Muscle of leg (tissue), 11 donors: ENCODE data around the gene ASXL3. TPM values are rescaled to one million over a fixed set of nuclear protein-coding genes. Genes with fewer than 3 reads are reported as not detected.

ENCODE experiments used
- DNase-seq: peaks from one replicate; pipeline ENCODE4 v3.0.0; 2013
- H3K27ac ChIP-seq: one replicate; pipeline ENCODE4 v1.5.1; 2013; ENCODE audit warnings: mild to moderate bottlenecking, low read length, control low read depth
- H3K27me3 ChIP-seq: one replicate; pipeline ENCODE4 v1.6.1; 2013; ENCODE audit warnings: low read length; ENCODE audit not compliant: control insufficient read depth, insufficient read depth
- H3K36me3 ChIP-seq: one replicate; pipeline ENCODE4 v1.6.1; 2013; ENCODE audit warnings: low read length; ENCODE audit not compliant: control insufficient read depth, insufficient read depth
- H3K4me1 ChIP-seq: one replicate; pipeline ENCODE4 v1.6.1; 2013; ENCODE audit warnings: low read length; ENCODE audit not compliant: control insufficient read depth, insufficient read depth
- H3K4me3 ChIP-seq: one replicate; pipeline ENCODE4 v1.5.1; 2013; ENCODE audit warnings: low read length, control low read depth
- H3K9me3 ChIP-seq: replicated peaks from 2 replicates; pipeline ENCODE4 v1.6.1; 2013; ENCODE audit warnings: low read depth, low read length; ENCODE audit not compliant: control insufficient read depth
- WGBS: methylation state at CpG from one replicate; pipeline ENCODE4 v1.1.5; 2013; ENCODE audit warnings: missing lambda C conversion rate; ENCODE audit not compliant: insufficient coverage; 5-methylcytosine and 5-hydroxymethylcytosine counted together
- polyA plus RNA-seq, 8 donors: library from polyadenylated mRNA; unstranded; fragments of 120-200 nt; gene quantifications; one replicate each; pipeline versions ENCODE4 v1.2.1 to v1.2.3, GENCODE V29; 2013; ENCODE audit warnings: inconsistent platforms in 1 of 8, low replicate concordance in 1 of 8; ENCODE audit not compliant: insufficient read length in 8 of 8, insufficient read depth in 1 of 8
- total RNA-seq: library from RNA; stranded (reverse); fragments of 120-200 nt; gene quantifications from one replicate; pipeline ENCODE4 v1.2.4, GENCODE V29; 2013

Gene ASXL3
- total and polyA plus RNA-seq, 9 donors, result 3.1 to 8.2 (median 4.0) TPM

DNA sequence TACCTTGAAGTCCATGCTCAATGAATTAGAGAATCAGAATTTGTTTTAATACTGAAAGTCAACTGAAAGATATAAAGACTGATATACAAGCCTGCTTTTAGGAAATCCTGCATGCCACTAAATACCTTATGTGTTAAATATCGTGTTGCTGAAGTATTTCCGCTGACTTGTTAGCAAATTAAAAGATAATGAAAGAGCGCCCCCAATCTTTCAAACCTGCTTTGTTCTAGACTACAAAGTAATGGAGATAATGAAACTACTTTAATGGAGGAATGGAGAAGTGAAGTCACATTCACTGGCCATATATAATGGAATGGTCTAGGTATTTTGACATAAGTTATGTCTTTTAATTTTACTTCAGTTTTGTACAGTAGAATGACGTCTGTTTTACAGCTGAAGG, 95.7 kb downstream of the ASXL3 start:
- Histone ChIP-seq H3K36me3 (peaks cover 2% of the 10 kb centered on the region), H3K27ac (no peak overlapping the region), H3K9me3 (no peaks in the 10 kb centered on the region), H3K27me3 (no peaks in the 10 kb centered on the region), H3K4me1 (no peaks in the 10 kb centered on the region), H3K4me3 (no peak overlapping the region)
- no CpG with 5 or more reads among the region's 4 CpGs for WGBS
- DNase-seq, result no peak

DNA sequence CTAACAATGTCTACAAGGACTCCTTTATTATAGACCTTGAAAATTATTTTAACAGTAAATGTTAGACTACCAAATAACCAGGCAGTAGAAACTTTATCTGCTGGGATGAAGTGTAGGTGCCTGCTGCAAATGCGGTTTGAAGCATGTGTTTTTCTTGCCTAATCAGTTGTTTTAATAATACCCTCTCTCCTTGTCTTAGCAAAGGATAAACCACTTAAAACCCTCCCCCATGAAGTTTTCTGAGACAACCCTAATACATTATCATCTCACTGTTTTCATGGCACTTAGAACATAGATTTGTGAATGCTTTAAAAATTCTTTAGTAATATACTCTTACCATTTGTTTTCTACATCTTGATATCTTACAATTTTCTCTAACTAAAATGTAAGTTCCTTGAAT, 98.6 kb downstream of the ASXL3 start:
- peaks cover 2% of the 10 kb centered on the region for H3K36me3 ChIP-seq
- WGBS, result no CpG with 5 or more reads among the region's 1 CpG
- DNase-seq, result no peak

DNA sequence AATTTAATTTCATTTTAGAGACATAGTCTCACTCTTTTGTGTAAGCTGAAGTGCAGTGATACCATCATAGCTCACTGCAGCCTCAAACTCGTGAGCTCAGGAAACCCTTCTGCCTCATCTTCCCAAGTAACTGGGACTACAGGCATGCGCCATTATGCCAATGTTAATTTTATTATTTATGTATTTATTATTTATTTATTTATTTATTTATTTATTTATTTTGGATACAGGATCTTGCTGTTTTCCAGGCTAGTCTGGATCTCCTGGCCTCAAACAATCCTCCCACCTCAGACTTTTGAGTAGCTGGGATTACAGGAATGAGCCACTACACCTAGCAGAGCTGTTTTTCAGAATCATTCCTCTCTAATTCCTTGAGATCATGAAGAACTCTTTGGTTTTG, 99.9 kb downstream of the ASXL3 start:
- no peak for DNase-seq
- Histone ChIP-seq H3K27me3 (no peaks in the 10 kb centered on the region), H3K4me1 (no peaks in the 10 kb centered on the region), H3K36me3 (peaks cover 2% of the 10 kb centered on the region), H3K9me3 (no peaks in the 10 kb centered on the region), H3K27ac (no peak overlapping the region), H3K4me3 (no peak overlapping the region)
- WGBS, result no CpG with 5 or more reads among the region's 2 CpGs

More for the DNA sequence above, 98.6 kb downstream of the ASXL3 start:
- H3K27ac ChIP-seq, result no peak overlapping the region
- H3K9me3 ChIP-seq, result no peaks in the 10 kb centered on the region
- H3K4me3 ChIP-seq, result no peak overlapping the region
- no peaks in the 10 kb centered on the region for H3K4me1 ChIP-seq
- H3K27me3 ChIP-seq, result no peaks in the 10 kb centered on the region

DNA sequence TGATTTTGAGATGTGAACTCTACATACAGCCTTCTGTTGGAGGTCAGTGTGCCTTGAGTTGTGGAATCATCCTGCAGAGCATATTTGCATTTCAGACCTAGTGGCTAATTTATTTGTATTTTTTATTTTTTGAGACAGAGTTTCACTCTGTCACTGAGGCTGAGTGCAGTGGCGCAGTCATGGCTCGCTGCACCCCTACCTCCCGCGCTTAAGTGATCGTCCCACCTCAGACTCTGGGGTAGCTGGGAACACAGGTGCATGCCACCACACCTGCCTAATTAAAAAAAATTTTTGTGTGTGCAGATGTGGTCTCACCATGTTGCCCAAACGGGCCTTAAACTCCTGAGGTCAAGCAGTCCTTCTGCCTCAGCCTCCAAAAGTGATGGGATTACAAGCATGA, 104.4 kb downstream of the ASXL3 start:
- DNase-seq, result no peak
- no peak overlapping the region for H3K27ac ChIP-seq
- no peaks in the 10 kb centered on the region for H3K27me3 ChIP-seq
- H3K4me3 ChIP-seq, result no peak overlapping the region
- WGBS, result 83% methylated on average over 1 of the region's 6 CpGs
- H3K4me1 ChIP-seq, result no peaks in the 10 kb centered on the region
- H3K36me3 ChIP-seq, result peaks cover 2% of the 10 kb centered on the region
- no peaks in the 10 kb centered on the region for H3K9me3 ChIP-seq

DNA sequence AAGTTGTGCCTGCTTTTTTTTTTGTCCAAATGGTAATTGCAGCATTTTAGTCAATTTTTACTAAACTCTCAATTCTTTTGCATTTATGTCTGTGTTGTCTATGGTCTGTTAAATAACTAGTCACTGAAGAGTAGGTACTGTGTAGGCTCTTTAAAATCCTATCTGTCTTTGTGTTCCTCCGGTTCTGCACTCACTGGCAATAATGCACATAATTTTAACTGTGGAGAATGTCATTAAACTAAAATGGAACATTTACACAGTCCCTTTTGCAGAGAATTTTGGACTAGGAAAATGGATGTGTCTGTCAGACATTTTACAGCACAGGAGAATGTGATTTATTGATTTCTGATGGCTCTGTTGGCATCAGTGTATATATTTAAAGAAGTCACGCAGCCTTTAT, 116.6 kb downstream of the ASXL3 start:
- Histone ChIP-seq H3K9me3 (no peaks in the 10 kb centered on the region), H3K36me3 (no peaks in the 10 kb centered on the region), H3K27me3 (no peaks in the 10 kb centered on the region), H3K27ac (no peak overlapping the region), H3K4me1 (no peaks in the 10 kb centered on the region), H3K4me3 (no peak overlapping the region)
- DNase-seq, result no peak
- 100% methylated on average over 1 of the region's 2 CpGs for WGBS

DNA sequence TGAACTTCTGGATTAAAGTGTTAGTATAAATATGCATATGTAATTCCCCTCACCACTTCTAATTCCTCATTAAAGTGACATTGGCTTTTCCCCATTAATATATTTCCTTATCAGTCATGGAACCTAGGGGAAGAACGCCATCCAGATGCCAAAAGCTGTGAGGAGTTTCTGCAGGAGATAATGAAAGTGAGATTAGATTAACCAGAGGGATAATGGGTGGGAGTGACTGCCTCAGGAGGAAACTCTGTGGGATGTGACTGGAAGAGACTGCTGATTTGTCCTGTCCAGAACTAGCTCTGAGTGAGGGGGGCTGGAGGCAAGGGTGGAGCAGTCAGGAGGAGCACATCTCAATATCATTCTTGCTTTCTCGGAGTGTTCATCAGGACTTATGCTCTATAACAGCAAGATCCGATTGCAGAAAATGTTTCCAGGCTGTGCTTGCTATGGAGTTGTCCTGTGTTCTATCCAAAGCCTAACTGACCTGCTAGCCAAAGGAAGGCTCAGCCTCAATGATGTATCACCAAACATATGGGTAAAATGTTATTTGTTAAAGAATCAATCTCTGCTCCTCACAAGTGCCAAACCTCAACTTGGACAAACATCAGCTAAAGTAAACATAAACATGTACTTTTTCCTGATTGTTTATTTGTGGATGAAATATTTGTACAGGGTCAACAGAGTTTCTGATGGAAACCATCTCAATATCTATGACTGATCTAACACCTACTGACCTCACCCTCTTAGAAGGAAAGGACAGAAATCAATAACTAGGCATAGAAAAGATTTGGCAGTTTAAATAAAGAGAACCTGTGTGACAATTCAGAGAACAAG, 118.5 kb downstream of the ASXL3 start:
- Histone ChIP-seq H3K4me3 (no peak overlapping the region), H3K36me3 (no peaks in the 10 kb centered on the region), H3K4me1 (no peaks in the 10 kb centered on the region), H3K9me3 (no peaks in the 10 kb centered on the region), H3K27me3 (no peaks in the 10 kb centered on the region), H3K27ac (no peak overlapping the region)
- no peak for DNase-seq
- 100% methylated on average over 1 of the region's 3 CpGs for WGBS

DNA sequence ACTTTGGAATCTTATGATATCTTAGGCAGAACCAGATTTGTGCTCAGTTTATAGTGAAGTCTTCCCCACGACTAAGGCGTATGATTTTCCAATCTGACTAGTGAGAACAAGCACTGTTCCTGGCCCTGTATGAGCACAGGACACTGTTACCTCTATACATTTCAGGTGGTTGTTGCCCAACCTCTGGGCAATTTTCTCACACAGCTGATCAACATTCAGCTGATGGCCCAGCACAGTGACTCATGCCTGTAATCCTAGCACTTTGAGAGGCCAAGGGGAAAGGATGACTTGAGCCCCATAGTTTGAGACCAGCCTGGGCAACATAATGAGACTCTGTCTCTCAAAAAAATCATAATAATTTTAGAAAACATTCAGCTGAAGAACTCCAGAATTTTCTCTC, 119.5 kb downstream of the ASXL3 start:
- H3K4me3 ChIP-seq, result no peak overlapping the region
- WGBS, result 100% methylated on average over 1 of the region's 2 CpGs
- no peaks in the 10 kb centered on the region for H3K36me3 ChIP-seq
- DNase-seq, result no peak
- no peaks in the 10 kb centered on the region for H3K4me1 ChIP-seq
- H3K27me3 ChIP-seq, result no peaks in the 10 kb centered on the region
- H3K27ac ChIP-seq, result no peak overlapping the region
- no peaks in the 10 kb centered on the region for H3K9me3 ChIP-seq

DNA sequence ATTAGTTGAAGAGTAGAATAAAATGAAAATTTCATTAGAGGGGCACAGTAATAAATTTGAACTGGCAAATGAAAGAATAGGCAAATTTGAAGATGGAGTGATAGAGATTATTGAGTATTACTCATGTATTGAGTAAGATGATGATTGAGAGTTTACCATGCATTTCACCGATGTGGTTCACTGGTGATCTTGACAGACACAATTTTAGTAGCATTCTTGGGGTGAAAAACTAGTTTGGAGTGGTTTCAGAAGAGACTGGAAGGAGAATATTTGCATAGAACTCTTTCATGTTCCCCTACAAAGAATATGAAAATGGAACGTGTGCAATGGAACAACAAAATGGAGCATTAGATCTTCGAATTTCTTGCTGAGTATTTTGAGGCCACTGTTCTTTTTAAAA, 121.4 kb downstream of the ASXL3 start:
- no peaks in the 10 kb centered on the region for H3K9me3 ChIP-seq
- WGBS, result 100% methylated on average over 1 of the region's 3 CpGs
- DNase-seq, result no peak
- H3K27ac ChIP-seq, result no peak overlapping the region
- H3K4me1 ChIP-seq, result no peaks in the 10 kb centered on the region
- no peaks in the 10 kb centered on the region for H3K36me3 ChIP-seq
- no peaks in the 10 kb centered on the region for H3K27me3 ChIP-seq
- H3K4me3 ChIP-seq, result no peak overlapping the region

DNA sequence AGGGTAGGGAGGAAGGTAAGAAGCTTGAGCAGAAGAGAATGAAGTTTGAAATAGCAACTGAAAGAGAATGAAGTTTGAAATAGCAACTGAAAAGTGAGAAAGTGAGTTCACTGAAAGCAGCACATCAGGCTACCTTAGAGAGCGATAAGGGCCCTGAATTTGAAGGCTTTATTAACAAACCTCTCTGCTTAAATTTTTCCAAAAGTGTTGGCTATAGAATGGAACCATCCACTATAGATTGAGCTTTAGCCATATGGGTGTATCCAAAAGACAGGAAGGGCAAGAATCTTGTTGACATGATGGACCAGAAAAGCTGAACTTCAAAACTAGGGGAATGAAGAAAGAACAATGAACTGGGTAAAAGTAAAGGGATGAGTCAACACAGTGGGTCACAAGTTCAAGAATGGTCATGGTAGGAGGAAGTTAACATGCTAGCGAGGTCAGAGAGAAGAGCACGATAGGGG, 122.5 kb downstream of the ASXL3 start:
- WGBS, result no CpG with 5 or more reads among the region's 3 CpGs
- Histone ChIP-seq H3K36me3 (no peaks in the 10 kb centered on the region), H3K4me1 (no peaks in the 10 kb centered on the region), H3K9me3 (no peaks in the 10 kb centered on the region), H3K27ac (no peak overlapping the region), H3K27me3 (no peaks in the 10 kb centered on the region), H3K4me3 (no peak overlapping the region)
- no peak for DNase-seq

DNA sequence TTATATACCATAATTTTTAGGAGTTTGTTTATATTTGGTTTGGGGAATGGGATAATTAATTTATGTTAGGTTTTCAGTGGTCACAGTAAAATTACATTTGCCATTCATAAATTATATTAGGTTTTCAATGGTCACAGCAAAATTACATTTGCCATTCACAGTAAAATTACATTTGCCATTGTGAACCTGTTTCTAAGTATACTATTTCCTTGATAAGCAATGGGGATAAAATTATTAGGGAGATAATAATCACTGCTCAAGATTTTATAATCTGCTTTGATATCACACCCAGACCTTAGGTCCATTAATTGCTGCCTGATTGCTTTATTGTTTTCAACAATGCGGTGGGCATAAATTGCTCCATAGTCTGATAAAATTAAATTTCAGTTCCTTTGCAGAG, 124.6 kb downstream of the ASXL3 start:
- Histone ChIP-seq H3K36me3 (no peaks in the 10 kb centered on the region), H3K9me3 (no peaks in the 10 kb centered on the region), H3K27me3 (no peaks in the 10 kb centered on the region), H3K4me3 (no peak overlapping the region), H3K4me1 (no peaks in the 10 kb centered on the region), H3K27ac (no peak overlapping the region)
- no peak for DNase-seq
- WGBS, result no CpG with 5 or more reads among the region's 1 CpG
